Endothelial cell of umbilical vein (primary cell): ENCODE data around the gene RGS1. TPM values are rescaled to one million over a fixed set of nuclear protein-coding genes. Genes with fewer than 3 reads are reported as not detected.

Experiments used
- BruUV-seq: library from RNA; stranded (reverse); fragments of 400-500 nt; replicated peaks from 2 replicates; lab custom pipeline; 2021; lab: Mats Ljungman, UMichigan
- CTCF ChIA-PET: fragments of 300-600, 350-600 bp; sonication (Branson Sonifier 250); formaldehyde crosslinking; loops from one replicate; lab custom pipeline; 2021; ENCODE audit warnings: antibody characterized with exemption, inconsistent platforms; lab: Charles Lee
- POLR2A ChIA-PET: fragments of 300-600, 350-600 bp; sonication (Branson Sonifier 250); formaldehyde crosslinking; loops from one replicate; lab custom pipeline; 2021; ENCODE audit warnings: antibody characterized with exemption, inconsistent platforms; lab: Charles Lee
- DNase-seq: peaks from one replicate; pipeline ENCODE4 v3.0.0-alpha.2; 2011; ENCODE audit warnings: low read depth, low spot score
- FAIRE-seq: peaks from 2 replicates; lab custom pipeline; 2011; peaks lifted over from hg19 to GRCh38; lab: Jason Lieb, UNC
- H2AFZ ChIP-seq: 2 replicates; pipeline ENCODE4 v1.6.0; 2012; ENCODE audit warnings: low read depth, low read length, control low read depth, inconsistent platforms
- H3K27ac ChIP-seq: 2 replicates; pipeline ENCODE4 v1.5.1; 2011; ENCODE audit warnings: low read depth, mild to moderate bottlenecking, control low read depth, low read length, moderate library complexity; ENCODE audit not compliant: insufficient read depth
- H3K27me3 ChIP-seq, 2 experiments: 2 replicates each; pipeline versions ENCODE4 v1.6.0 to v1.6.1; 2011; ENCODE audit warnings: low read length in 2 of 2, mixed read lengths in 1 of 2; ENCODE audit not compliant: control insufficient read depth in 2 of 2, insufficient read depth in 2 of 2
- H3K36me3 ChIP-seq, 2 experiments: 2 replicates in 1 of 2; 3 replicates in 1 of 2; pipeline ENCODE4 v1.5.1; 2011; ENCODE audit warnings: low read length in 2 of 2, mild to moderate bottlenecking in 1 of 2, moderate library complexity in 1 of 2; ENCODE audit not compliant: control insufficient read depth in 2 of 2, insufficient read depth in 2 of 2; ENCODE audit errors: extremely low read depth in 1 of 2
- H3K4me1 ChIP-seq: 3 replicates; pipeline ENCODE4 v1.5.1; 2011; ENCODE audit warnings: mild to moderate bottlenecking, low read length; ENCODE audit not compliant: control insufficient read depth, insufficient read depth; ENCODE audit errors: extremely low read depth
- H3K4me2 ChIP-seq: 2 replicates; pipeline ENCODE4 v1.6.1; 2011; ENCODE audit warnings: low read length, control low read depth, mixed read lengths; ENCODE audit not compliant: insufficient read depth
- H3K4me3 ChIP-seq, 3 experiments: fragments of 200-600 bp in 1 of 3; sonication (generic), shearing (Covaris generic) in 1 of 3; replicated peaks in 1 of 3; 2 replicates each; pipeline ENCODE4 v1.5.1; 2011 to 2016; ENCODE audit warnings: control low read depth in 3 of 3, low read length in 3 of 3, mild to moderate bottlenecking in 2 of 3, inconsistent platforms in 1 of 3, low read depth in 1 of 3, moderate library complexity in 1 of 3; ENCODE audit not compliant: insufficient read depth in 1 of 3
- H3K79me2 ChIP-seq: 2 replicates; pipeline ENCODE4 v1.6.0; 2012; ENCODE audit warnings: low read length, inconsistent platforms; ENCODE audit not compliant: control insufficient read depth, insufficient read depth
- H3K9ac ChIP-seq: replicated peaks from 2 replicates; pipeline ENCODE3; 2011; ENCODE audit warnings: low read length, control low read depth; ENCODE audit not compliant: insufficient read depth; ENCODE audit errors: extremely low read depth
- H3K9me1 ChIP-seq: replicated peaks from 3 replicates; pipeline ENCODE4 v1.6.0; 2011; ENCODE audit warnings: mild to moderate bottlenecking, low read length; ENCODE audit not compliant: control insufficient read depth, insufficient read depth; ENCODE audit errors: extremely low read depth
- H3K9me3 ChIP-seq: replicated peaks from 2 replicates; pipeline ENCODE4 v1.5.1; 2012; ENCODE audit warnings: low read length, inconsistent platforms; ENCODE audit not compliant: control insufficient read depth, insufficient read depth
- H4K20me1 ChIP-seq: replicated peaks from 2 replicates; pipeline ENCODE3; 2011; ENCODE audit warnings: mild to moderate bottlenecking, low read length; ENCODE audit not compliant: control insufficient read depth, insufficient read depth; ENCODE audit errors: extremely low read depth
- CTCF ChIP-seq, 2 donors: IDR thresholded peaks; 1 replicate in 1 of 2; 2 replicates in 1 of 2; pipeline ENCODE4 v1.5.1; 2011; ENCODE audit warnings: low read length in 2 of 2, mild to moderate bottlenecking in 2 of 2, moderate library complexity in 2 of 2, control low read depth in 1 of 2, inconsistent platforms in 1 of 2, low read depth in 1 of 2; ENCODE audit not compliant: insufficient read depth in 1 of 2; ENCODE audit errors: extremely low read depth in 1 of 2
- EZH2 ChIP-seq: IDR thresholded peaks from 2 replicates; pipeline ENCODE4 v1.6.1; 2012; ENCODE audit warnings: borderline replicate concordance, low read depth, mild to moderate bottlenecking, moderate library complexity, low read length, inconsistent platforms; ENCODE audit not compliant: severe bottlenecking
- FOS ChIP-seq: IDR thresholded peaks from 2 replicates; pipeline ENCODE4 v1.6.1; 2011; ENCODE audit warnings: mild to moderate bottlenecking, low read length, moderate library complexity, borderline replicate concordance; ENCODE audit not compliant: insufficient read depth
- GATA2 ChIP-seq: IDR thresholded peaks from 2 replicates; pipeline ENCODE4 v1.7.0; 2011; ENCODE audit warnings: low read depth, mild to moderate bottlenecking, moderate library complexity, mixed read lengths, low read length; ENCODE audit not compliant: insufficient read length, insufficient read depth
- JUN ChIP-seq: IDR thresholded peaks from 2 replicates; pipeline ENCODE4 v1.6.1; 2011; ENCODE audit warnings: borderline replicate concordance, low read depth; ENCODE audit not compliant: insufficient read length, insufficient read depth
- MAX ChIP-seq: IDR thresholded peaks from 2 replicates; pipeline ENCODE4 v1.6.1; 2011; ENCODE audit not compliant: insufficient read depth, insufficient read length
- MYC ChIP-seq: IDR thresholded peaks from one replicate; pipeline ENCODE4 v1.6.1; 2011; ENCODE audit warnings: mild to moderate bottlenecking, low read depth, low read length
- POLR2A ChIP-seq: IDR thresholded peaks from 2 replicates; pipeline ENCODE4 v1.6.1; 2012; ENCODE audit warnings: low read depth, mild to moderate bottlenecking, control low read depth, low read length
- POLR2AphosphoS5 ChIP-seq: IDR thresholded peaks from 2 replicates; pipeline ENCODE4 v1.6.1; 2012; ENCODE audit warnings: low read depth, mild to moderate bottlenecking, control low read depth, low read length, moderate library complexity; ENCODE audit not compliant: insufficient read depth
- dilution Hi-C: fragments of 300-500 bp; cut with MboI; formaldehyde crosslinking; loops from one replicate; pipeline ENCODE4 v1.15.0; 2019; ENCODE audit warnings: low sequenced_read_pairs; ENCODE audit not compliant: extremely low pct_ligation_motif_present
- intact Hi-C: fragments of 100-400 bp; cut with micrococcal nuclease; formaldehyde crosslinking; loops from one replicate; pipeline ENCODE4 v1.10.0; 2022
- polyA plus RNA-seq, 4 experiments: library from polyadenylated mRNA; depleted of rRNA in 3 of 4; stranded (reverse) in 3 of 4; unstranded in 1 of 4; fragments of >200 nt; gene quantifications; 2 replicates each; pipeline versions ENCODE4 v1.2.1 to v1.2.3, GENCODE V29; 2011 to 2012; ENCODE audit warnings: missing spikeins in 1 of 4
- total RNA-seq: library from RNA; stranded (reverse); gene quantifications from 2 replicates; pipeline ENCODE4 v1.2.3, GENCODE V29; 2021

Gene RGS1
- total and polyA plus RNA-seq, 2 donors (not counting 3 experiments of a cell fraction or from before 2014, with no cell fraction given): not detected

GRCh38 chr1:192543445-192543844, 32.1 kb upstream of the RGS1 start:
- no peaks in the 10 kb centered on the region for H3K27me3 ChIP-seq
- no peaks in the 10 kb centered on the region for H3K9me3 ChIP-seq
- no peak for TF ChIP-seq POLR2A
- no peak for TF ChIP-seq FOS
- no peak for TF ChIP-seq GATA2
- TF ChIP-seq CTCF (IDR thresholded peaks at IDR 0.05; ENCODE audit: extremely low read depth in 1 of 2, insufficient read depth in 1 of 2, low read depth in 1 of 2, low read length in 2 of 2): no peak
- TF ChIP-seq EZH2: no peak
- no peak for TF ChIP-seq POLR2AphosphoS5
- no peak for TF ChIP-seq MAX
- no peak for TF ChIP-seq MYC
- no peak for TF ChIP-seq JUN
- no peak overlapping the region for H3K27ac ChIP-seq
- H3K9me1 ChIP-seq: no peaks in the 10 kb centered on the region
- DNase-seq: no peak
- no peak overlapping the region for H2AFZ ChIP-seq
- no peak overlapping the region for H3K4me2 ChIP-seq
- CTCF ChIA-PET: interaction anchor here (0.7 to 1.3 kb wide), 3 partner anchors 67 to 489 kb away, joined by 3 to 4 read pairs (median 3); no protein-coding TSS in a partner anchor
- dilution Hi-C loops (no loop called here), intact Hi-C loops (no loop called here)
- no peaks in the 10 kb centered on the region for H4K20me1 ChIP-seq
- no peak overlapping the region for H3K4me3 ChIP-seq
- POLR2A ChIA-PET: no interaction called here
- H3K79me2 ChIP-seq: no peaks in the 10 kb centered on the region
- no peak for FAIRE-seq
- no peak overlapping the region for H3K9ac ChIP-seq
- no peaks in the 10 kb centered on the region for H3K36me3 ChIP-seq
- peaks cover 43% of the 10 kb centered on the region for H3K4me1 ChIP-seq
- BruUV-seq: no TSS peak
